Astrocyte of the cerebellum (primary cell): Measurements from ENCODE around the gene RMI2.

Experiments used
- DNase-seq: peaks from one replicate; pipeline ENCODE4 v3.0.0-alpha.2; 2011; ENCODE audit warnings: low read depth
- H3K4me3 ChIP-seq: 2 replicates; pipeline ENCODE4 v1.5.1; 2011; ENCODE audit warnings: mild to moderate bottlenecking, low read depth, low read length, moderate library complexity
- in situ Hi-C: cut with HindIII; loops from 2 replicates; pipeline ENCODE4 v1.10.0; 2017; ENCODE audit warnings: low sequenced_read_pairs
- TF ChIP-seq, protein P1 (sequence below): IDR thresholded peaks from 2 replicates; pipeline ENCODE4 v1.5.1; 2012; ENCODE audit warnings: low read length, low read depth, moderate library complexity, mild to moderate bottlenecking; ENCODE audit errors: missing control alignments

The RMI2 gene

DNA sequence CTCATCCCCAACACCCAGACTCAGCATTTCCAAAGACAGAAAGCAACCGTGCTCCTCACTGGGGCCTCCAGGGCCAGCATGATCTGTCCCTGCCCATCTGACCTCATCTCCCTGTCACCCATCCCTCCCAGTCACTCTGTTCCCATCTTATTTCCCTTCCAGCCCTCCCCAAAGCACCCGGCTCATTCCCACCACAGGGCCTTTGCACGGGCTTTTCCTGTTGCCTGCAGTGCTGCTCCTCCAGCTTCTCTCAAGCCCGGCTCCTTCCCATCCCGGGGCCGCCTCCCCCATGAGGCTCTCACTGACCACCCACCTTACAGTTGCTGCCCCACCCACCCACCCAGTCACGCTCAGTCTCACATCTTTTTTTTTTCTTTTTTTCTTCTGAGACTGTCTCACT, 54.8 kb downstream of the RMI2 start:
- no peak for DNase-seq

More for the DNA sequence above, 54.8 kb downstream of the RMI2 start:
- in situ Hi-C loops = no loop called here
- H3K4me3 ChIP-seq = no peak overlapping the region
- TF ChIP-seq, protein P1, sequence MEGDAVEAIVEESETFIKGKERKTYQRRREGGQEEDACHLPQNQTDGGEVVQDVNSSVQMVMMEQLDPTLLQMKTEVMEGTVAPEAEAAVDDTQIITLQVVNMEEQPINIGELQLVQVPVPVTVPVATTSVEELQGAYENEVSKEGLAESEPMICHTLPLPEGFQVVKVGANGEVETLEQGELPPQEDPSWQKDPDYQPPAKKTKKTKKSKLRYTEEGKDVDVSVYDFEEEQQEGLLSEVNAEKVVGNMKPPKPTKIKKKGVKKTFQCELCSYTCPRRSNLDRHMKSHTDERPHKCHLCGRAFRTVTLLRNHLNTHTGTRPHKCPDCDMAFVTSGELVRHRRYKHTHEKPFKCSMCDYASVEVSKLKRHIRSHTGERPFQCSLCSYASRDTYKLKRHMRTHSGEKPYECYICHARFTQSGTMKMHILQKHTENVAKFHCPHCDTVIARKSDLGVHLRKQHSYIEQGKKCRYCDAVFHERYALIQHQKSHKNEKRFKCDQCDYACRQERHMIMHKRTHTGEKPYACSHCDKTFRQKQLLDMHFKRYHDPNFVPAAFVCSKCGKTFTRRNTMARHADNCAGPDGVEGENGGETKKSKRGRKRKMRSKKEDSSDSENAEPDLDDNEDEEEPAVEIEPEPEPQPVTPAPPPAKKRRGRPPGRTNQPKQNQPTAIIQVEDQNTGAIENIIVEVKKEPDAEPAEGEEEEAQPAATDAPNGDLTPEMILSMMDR = no peak
